CD4-positive, alpha-beta T cell treated with Interleukin-15 for 4 hours (primary cell): Measurements from ENCODE around the gene RAB29.
"Not testable (repeated sequence)": the region's sequence is repeated elsewhere in the genome, so short reads cannot be mapped to it uniquely, and the experiment has no call there.

Experiments
- DNase-seq: peaks from one replicate; pipeline ENCODE4 v3.0.0-alpha.2; 2020; ENCODE audit warnings: low spot score

The RAB29 gene, protein sequence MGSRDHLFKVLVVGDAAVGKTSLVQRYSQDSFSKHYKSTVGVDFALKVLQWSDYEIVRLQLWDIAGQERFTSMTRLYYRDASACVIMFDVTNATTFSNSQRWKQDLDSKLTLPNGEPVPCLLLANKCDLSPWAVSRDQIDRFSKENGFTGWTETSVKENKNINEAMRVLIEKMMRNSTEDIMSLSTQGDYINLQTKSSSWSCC

DNA sequence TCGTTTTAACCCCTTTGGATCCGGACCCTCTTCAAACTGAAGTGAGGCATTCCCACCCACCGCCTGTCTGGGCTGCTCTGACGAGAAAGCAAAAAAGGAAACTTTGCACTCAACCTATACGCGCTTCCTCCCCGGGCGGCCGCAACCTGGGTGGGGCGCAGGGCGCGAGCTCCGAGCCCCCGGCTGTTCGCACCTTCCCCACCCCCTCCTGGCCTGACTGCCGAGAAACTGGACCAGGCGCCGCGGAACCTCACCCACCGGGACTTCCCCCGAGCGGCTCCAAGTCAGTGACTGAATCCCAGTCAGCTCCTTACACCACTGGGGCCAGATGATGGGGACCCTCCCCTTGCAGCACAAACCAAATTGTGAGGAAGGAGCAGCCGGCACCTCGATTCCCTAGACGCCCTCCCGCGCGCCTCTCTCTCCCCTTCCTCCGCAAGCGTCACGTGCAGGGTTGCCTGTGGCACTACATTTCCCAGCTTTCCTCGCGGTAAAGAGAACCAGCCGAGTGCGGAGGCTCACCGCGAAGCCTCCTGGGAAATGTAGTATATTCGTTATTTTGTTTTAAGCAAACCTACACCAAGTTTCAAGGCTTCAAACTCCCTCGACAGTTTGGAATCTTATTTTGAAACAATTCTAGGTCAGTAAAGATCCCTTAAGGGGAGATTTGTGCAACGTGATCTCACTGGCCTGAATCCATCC lies at the start of gene RAB29:
TSS of gene RAB29 (minus strand) at position 468 of the 702 bp plus-strand sequence. CDS start 526 bp downstream, outside the sequence.
- DNase-seq = peak; percentile 89

DNA sequence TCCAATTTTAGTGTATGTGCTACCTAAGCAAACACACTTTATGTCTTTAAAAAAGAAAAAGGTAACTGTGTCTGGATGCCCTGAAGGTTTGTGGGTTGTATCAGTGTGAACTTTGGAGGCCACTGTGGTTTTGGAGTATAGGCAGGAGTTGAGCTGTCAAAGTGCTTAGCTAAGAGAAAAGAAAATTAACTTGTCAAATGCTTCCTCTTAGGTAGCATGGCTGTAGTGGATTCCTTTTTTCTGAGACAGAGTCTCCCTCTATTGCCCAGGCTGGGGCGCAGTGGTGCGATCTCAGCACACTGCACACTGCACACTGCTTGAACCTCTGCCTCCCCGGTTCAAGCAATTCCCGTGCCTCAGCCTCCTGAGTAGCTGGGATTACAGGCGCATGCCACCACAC lies 48.9 kb upstream of the RAB29 start:
- no peak for DNase-seq

DNA sequence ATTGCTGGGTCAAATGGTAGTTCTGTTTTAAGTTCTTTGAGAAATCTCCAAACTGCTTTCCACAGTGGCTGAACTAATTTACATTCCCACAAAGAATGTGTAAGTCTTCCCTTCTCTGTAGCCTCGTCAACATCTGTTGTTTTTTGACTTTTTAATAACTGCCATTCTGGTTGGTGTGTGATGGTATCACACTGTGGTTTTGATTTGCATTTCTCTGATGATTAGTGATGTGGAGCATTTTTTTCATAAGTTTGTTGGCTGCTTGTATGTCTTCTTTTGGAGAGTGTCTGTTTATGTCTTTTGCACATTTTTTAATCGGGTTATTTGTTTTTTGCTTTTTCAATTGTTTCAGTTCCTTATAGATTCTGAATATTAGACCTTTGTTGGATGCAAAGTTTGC lies 48.0 kb upstream of the RAB29 start:
- DNase-seq = not testable (repeated sequence)

DNA sequence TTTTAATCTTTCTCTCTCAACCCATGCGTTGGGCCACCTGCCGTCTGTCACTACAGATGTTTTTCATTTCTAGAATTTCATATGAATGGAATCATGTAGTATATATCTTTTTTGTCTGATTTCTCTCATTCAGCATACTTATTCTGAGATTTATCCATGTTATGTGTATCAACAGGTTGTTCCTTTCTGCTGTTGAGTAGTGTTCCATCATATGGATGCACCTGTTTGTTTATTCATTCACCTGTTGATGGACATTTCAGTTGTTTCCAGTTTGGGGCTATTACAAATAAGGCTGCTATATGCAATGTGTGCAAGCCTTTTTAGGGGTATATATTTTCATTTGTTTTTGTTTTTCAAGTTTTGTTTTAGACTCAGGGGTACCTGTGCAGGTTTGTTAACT lies 47.1 kb upstream of the RAB29 start:
- no peak for DNase-seq

DNA sequence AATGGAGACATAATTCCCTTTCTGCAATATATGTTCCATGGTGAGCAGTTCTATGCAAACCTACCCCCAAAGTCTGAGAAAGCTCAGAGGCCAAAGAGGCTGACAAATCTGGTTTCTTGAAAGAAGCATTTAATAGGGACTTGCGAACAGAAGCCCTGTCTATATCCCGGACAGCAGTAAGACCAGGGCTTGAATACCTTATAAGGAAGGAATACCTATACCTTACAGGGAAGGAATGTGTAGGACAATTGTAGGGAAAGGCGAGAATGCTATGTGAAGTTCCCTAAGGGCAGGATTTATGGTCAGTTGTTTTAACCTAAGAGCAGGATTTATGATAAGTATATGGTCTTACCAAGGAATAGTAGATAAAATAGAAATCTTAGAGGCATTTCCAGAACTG lies 42.7 kb upstream of the RAB29 start:
- DNase-seq = no peak

DNA sequence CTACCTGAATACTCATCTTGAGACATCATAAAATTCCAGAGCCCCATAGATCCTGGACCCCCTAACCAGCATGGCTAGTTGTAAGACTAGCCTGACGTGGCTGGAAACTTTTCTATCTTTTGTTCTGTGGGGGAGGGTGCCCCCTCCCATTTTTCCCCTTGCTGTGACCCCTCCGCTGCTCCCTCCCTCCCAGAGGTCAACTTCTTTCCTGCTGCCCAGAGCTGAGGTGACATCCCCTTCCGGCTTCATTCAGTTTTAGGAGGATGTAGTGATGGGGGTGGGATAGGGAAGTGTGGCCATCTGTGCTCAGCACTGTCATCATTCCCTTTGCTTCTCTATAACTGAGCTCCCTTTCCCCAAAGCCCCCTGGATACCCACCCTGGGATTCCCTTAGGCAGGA lies 42.1 kb upstream of the RAB29 start:
- no peak for DNase-seq

DNA sequence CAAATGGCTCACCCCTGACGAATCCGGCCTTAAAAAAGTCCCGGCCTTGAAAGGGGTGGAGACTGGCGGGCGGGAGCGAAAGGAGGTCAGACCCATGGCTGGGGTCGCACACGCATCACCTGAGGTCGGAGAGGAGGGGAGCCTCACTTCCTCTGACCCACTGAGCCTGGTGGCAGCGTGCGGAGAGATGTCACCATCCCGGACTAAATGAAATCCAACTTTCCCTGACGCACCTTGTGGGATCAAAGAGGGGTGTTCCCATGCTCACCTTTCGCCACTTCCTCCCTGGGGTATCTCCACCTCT lies 38.4 kb upstream of the RAB29 start:
- no peak for DNase-seq

DNA sequence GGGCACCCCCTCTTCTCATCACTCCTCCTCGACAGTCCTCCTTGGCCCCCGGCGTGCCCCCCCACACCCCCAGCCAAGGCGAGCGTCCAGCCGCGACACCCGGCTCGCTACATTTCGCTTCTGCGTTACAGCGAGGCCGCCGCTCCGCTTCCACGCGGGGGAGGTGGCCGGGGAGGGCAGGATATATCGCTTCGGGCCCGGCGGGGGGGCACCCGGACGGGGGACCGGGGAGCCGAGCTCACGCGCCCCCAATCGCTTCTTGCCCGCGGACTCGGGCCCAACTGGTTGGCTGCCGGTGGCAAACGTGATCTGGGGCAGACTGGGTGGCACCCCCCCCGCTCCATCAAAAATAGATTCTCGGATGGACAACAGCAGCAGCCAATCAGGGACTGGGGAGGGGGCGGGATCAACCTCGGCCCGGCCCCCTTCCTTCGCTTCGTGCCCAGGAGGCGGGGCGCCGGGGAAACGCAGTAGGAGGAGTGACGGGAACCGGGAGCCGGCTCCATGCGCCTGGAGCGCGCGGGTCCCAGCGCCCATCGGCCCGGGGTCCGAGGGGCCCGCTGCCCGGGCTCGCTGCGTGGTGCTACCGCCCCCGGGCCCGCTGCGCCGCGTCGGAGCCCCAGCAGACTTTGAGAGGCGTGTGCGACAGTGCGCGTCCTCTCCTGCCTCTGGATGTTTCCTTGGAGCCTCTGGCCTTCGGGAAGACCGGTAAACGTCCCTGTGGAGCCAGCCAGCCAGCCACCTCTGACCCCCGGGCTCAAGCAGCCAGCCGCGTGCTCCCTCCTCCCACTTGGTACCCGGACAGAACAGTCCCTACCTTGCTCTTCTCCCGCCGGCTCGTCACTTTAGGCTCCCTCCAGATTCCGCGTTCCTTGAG lies 37.8 kb upstream of the RAB29 start, which contains the start of gene SLC41A1:
TSS of gene SLC41A1 (minus strand) at position 321 of the 877 bp plus-strand sequence. CDS start 2,757 bp downstream, outside the sequence.
- DNase-seq = peak; percentile 93

DNA sequence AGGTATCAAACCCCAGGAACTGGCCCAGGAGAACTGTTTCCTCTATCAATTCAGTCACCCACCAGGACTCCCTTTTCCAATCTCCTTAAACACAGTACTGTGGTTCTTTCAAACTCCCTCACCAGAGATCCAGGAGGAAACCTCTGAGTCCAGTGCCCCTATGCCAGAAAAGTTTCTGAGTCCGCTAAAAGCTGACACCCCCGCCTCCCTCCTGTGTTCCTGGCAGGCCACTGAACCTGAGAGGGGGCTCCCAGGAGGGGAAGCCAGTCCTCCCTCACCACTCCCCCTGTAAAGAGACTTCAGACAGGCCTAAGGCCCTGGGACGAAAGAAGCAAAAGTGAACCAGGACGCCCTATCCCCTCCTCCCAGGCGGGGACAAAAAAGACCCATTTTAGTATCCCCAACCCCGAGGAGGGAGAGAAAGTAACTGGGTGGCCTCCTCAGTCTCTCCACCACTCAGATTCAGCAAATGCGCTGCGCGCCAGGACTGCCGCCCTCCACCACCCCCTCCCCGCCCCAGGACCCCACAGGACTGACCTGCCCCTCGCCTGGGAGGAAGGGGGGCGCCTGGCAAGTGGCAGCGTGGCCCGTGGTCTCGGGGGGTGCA lies 37.1 kb upstream of the RAB29 start:
- no peak for DNase-seq

DNA sequence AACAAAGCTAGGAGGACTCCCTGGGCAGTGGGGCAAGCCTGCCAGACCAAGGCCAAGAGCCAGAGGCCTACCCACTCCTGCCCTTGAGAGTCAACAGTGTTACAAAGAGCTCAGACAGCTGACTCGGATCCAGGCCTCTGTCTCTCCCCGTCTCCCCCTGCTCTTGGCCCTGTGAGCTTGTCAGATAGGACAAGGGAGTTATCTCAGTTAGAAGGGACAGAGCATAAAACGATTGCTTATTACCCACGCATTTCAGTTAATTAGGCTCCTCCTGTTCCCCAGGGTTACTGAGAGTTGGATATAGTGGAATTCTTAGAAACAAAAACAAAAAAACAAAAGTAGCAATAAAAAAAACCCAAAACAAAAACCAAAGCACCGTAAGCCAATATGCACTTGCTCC lies 36.4 kb upstream of the RAB29 start:
- no peak for DNase-seq

DNA sequence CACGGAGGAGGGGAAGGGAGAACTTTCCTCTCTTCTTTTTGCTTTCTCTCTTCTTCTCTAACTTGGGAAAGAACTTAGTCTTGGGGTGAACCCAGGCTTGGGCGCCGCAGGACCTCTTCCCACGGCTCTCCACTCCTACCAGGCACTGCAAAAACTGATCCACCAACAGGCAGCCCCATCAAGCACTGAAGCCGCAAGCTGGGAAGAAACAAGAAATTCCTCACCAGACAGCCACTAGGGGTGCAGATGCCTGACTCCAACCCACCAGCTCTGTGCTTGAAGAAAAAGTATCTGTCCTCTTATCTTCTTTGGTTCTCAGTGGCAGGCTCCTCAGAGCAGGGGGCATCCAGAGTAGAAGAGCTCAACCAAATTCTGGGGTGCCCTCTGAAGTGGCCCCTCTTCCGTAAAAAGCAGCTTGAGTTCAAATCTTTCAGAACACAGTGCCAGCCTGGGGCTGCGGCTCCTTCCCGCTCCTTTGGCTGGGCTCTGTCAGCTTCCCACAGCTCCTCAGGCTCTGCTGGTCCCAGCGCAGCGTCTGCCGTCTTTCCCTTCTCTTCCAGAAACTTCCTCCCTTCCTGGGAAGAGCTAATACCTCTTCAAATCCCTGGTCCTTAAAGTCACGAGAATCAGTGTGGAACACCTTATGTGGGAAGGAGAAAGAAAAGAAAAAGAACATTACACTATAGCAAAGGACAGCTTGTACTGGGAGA lies 35.3 kb upstream of the RAB29 start:
- no peak for DNase-seq

DNA sequence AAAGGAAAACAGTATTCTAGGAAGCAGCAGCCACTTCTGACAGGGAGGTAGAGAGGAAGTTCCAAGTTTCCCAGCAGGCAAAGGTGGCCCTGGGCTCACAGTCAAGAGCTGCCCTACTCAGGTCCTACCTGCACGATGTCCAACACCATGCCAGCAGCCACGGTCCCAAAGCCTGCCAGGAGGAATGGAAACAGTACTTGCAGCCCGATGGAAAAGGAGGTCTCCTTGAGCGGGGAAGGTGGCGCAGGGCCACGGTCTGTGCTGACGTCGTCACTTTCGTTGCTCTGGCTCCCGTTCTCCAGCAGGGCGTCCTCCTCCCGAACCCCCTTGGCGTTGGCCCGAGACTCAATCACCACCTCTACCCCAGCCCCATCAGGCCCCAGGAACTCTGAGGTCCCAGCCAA lies 34.7 kb upstream of the RAB29 start:
- DNase-seq = no peak

DNA sequence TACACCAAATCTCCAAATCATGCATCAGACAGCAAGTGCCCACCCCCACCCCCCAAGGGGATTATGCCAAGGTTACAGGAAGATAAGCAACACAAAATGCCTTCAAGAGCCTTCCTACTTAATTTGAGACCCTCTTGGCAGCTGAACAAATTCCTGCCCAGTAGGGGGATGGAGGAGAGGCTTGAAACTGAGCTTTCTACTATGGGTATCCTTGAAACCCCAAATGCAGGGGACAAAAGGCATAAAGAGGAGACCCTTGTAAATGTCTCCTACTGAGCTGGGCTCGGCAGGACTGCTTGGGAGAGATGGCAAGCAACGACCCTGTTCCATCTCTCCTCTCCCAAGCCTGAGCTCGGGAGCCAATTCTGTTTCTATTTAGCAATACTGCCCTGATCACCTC lies 34.2 kb upstream of the RAB29 start:
- no peak for DNase-seq

DNA sequence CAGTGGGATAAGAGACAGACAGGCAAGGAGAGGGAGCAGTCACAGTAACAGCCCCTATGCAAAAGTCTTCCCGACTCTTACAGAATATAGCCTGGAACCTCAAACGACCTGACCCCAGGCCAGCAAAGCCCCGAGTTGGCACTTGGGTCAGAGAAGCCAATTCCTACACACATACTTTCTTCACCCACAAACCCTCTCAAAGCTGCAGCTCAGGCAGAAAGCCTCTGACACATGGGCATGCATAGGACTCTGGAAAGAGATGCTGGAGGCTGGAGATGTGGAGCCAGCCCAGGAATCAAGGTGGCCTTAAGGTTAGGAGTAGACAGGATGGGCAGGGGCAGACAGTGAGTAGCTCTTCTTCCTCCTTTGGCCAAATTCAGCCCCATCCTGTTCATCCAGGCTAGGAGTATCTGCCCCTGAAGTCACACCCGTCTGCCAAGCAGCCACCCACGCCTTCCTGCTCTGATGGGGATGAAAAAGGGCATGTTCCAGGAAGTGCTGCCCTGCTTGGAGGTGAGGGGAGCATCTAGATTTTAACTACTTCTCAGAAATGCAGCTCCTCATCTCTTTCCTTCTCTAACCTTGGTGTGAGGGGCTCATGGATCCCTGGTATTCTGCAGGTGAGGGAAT lies 29.9 kb upstream of the RAB29 start:
- DNase-seq = no peak

DNA sequence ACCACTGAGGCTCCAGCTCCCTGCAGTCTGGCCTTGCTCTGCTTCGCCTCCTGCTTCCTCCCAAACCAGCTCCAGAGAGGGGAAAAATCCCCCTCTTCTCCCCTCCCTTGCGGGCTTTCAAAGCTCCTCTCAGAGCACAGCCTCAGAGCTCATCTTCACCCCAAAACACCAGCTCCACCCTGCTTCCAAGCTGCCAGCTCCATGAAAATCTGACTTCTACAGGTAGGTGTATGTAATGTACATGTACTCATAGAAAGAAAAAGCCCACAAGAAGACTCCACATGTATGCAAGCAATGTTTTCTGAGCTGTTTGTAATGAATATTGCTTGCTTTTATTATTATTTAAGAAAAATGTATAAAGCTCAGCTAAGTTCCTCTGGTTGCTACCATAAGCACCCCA lies 29.3 kb upstream of the RAB29 start:
- no peak for DNase-seq

DNA sequence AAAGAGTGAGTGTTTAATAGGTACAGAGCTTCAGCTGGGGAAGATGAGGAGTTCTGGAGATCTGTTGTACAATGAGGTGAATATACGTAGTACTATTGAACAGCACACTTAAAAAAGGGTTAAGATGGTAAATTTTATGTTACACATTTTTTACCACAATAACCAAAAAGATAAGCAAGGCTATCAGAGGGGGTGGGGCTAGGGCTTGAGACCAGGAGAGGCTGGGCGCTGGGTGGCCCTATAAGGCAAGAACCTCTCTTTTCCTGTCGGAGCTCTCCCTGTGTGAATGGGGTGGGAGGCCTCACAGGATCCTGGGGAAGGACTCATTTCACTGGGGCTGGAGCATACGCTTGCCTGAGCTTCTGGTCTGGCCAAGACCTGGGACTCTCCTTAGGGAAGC lies 28.7 kb upstream of the RAB29 start:
- DNase-seq = no peak

DNA sequence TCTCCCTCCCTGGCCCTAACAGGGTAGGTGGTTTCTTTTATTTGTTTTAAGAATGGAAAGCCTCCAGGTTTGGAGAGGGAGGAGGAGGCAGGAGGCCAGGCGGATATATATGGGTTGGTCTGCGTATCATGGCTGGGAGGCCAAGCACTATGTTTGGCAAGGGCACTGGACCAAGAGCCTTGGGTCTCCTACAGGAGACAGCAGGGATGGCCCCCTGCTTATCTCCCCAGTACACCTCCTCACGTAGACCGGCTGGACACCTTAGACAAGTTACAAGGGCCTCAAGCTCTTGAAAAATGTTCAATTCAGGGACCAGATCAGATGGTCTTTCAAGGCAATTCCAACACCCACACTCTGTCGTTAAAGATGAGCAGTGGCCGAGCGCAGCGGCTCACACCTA lies 26.8 kb upstream of the RAB29 start:
- DNase-seq = no peak

DNA sequence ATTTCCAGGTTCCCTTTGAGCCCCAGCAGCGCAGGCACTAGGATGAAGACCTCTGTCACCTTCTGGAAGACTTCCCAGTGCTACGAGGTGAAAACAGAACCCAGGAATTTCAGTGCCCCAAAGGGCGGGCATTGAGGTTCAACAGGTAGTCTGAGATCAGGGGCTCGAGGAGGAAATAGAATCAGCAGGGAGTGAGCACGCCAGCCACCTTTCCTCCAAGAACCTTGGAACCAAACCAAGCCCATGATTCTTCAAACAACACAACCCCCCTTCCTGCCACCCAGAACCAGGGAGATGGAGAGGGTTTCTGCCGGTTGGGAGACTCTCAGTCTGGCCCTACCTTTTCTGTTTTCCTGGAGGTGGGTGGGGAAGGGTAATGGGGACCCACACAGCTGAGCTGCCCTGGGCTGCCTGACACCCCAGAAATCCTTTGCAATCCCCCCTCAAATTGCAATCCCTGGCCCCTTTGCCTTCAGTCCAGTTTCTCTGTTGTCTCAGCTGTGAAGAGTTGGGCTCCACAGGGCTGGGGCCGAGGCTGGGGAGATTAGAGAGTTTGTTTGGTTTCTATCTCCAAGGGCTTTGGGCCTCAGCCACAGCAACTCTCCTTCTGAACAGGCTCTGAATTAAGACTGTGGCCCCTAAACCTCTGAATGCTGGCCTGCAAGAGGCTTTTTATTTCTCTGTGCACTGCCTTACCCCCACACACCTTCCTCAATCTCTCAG lies 25.9 kb upstream of the RAB29 start:
- no peak for DNase-seq

DNA sequence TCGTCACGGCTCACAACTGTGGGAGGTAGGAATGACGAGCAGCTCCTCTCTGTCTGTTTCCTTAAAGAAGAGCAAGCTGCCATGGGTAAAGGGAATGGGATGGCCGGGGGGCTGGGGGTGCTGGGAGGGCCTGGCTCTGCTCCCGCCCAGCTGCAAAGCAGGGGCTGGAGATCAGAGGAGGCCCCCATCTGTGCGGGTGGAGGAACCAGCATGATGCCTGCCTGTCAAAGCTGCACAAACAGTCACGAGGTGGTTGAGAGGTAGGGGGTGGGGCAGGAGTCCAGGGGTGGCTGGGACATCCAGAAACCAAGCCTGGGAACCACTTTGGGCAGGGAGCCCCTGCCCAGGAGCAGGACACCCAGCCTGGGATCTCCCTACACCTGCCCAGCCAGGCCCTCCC lies 25.1 kb upstream of the RAB29 start:
- DNase-seq = no peak

DNA sequence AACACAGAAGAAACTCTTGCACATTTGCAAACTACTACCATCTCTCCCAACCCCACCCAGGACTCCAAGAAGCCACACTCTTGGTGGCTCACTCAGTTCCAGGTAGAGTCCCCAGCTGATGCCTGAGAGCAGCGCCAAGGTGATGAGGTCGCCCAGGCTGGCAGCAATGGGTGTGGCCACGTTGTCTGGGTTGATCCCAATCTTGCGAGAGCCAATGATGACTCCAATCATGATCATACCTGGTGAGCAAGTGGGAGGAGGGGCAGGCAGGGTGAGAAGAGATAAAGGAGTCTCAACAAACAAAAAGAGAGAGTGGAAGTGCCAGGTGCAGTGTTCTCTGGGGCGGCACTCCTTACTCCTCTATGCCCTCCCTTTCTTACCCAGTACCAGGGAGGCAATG lies 23.3 kb upstream of the RAB29 start:
- no peak for DNase-seq

DNA sequence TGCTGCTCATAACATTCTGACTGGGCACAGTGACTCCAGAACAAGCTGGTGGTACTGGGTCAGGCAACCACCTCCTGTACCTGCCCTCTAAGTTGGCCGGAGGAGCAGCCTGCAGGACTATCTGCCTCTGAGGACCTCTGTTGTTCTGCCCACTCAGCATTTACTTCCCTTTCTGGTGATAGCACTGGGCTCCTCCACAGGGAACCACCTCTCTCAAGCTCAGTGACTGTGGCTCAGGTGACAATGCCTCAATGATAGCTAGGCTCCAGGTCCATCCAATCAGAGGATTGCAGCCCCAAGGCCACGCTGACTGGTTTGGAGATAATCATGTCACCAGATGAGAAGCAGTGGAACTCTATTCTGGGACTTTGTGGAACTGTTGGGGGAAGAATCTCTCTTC lies 21.9 kb upstream of the RAB29 start:
- DNase-seq = no peak
